Measurements from ENCODE around the gene TMEM45A. TPM values are rescaled to one million over a fixed set of nuclear protein-coding genes. Genes with fewer than 3 reads are reported as not detected.

The TMEM45A gene
- total RNA-seq, 4 donors from 2014 or later = 6.8 to 36.7 (median 26.1) TPM

DNA sequence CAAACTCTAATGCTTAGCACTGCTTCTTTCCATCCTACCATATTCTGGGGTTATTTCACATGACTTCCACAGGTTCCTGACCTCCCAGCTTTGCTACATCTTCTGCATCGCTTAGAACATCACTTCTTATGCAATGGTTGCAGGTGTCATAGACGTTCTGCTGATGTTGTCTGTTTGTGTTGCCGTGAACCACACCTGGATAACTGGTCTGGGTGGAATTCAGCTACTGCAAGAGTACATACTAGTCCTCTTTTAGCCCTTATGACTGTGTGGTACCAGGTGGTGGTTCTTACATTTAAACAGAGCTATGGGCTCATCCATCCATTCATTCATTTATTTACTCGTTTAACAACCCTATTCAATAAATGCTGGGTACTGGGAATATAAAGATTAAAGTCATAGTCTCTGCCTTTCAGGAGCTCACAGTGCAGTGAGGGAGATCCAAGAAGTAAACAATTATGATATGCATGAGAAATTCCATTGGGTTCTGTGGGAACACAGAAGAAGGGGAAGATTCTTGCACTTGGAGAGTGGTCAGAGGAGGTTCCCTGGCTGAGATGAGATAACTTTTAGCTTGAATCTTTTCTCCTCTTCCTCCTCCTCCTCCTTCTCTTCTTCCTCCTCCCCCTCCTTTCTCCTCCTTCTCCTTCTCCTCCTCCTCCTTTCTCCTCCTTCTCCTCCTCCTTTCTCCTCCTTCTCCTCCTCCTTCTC lies 30.8 kb downstream of the TMEM45A start:
- TF ChIP-seq, protein P1, sequence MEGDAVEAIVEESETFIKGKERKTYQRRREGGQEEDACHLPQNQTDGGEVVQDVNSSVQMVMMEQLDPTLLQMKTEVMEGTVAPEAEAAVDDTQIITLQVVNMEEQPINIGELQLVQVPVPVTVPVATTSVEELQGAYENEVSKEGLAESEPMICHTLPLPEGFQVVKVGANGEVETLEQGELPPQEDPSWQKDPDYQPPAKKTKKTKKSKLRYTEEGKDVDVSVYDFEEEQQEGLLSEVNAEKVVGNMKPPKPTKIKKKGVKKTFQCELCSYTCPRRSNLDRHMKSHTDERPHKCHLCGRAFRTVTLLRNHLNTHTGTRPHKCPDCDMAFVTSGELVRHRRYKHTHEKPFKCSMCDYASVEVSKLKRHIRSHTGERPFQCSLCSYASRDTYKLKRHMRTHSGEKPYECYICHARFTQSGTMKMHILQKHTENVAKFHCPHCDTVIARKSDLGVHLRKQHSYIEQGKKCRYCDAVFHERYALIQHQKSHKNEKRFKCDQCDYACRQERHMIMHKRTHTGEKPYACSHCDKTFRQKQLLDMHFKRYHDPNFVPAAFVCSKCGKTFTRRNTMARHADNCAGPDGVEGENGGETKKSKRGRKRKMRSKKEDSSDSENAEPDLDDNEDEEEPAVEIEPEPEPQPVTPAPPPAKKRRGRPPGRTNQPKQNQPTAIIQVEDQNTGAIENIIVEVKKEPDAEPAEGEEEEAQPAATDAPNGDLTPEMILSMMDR (IDR thresholded peaks at IDR 0.05) = no peak
- DNase-seq (ENCODE audit: low spot score) (no peak), ATAC-seq (ENCODE audit: low FRiP score) (no peak)

DNA sequence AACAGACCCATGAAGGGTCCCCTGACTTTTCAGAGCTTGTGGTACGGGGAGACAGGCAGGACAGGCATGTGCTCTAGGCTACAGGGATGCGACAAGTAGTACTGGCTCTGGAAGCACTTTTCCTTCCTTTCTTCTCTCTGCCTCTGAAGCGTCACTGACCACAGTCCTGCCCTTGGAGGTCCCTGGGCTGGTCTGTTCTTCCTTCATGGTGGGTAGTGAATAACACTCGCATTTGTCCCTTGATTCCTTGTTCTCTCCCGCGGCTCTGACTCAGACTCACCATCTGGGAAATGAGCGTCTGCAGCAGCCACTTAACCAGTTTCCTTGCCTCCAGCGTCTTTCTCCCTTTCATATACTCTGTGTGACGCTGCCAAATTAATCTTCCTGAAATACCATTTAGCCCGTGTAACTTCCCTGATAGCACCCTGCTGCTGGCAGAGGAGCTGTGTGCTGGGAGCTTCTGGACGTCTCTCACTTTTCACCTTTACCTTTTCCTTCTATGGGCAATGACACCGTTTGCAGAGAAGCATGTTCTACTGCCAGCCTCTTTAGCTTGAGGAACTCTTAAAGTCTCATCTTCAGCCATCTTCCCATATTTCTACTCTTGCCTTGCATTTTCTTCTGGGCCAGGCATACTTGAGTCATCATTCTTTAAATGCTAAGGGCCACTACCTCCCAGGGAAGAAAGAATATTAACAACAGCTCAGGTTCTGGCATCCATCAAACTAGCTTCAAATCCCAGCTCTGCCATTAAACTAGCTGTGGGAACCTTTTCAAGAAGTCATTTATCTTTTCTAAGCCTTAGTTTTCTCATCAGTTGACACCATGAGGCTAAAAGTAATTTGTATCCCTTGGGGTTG lies 33.6 kb downstream of the TMEM45A start:
- ATAC-seq (ENCODE audit: low FRiP score) (peak; percentile 64), DNase-seq (ENCODE audit: low spot score) (no peak)
- TF ChIP-seq, protein P1 (IDR thresholded peaks at IDR 0.05) = no peak

DNA sequence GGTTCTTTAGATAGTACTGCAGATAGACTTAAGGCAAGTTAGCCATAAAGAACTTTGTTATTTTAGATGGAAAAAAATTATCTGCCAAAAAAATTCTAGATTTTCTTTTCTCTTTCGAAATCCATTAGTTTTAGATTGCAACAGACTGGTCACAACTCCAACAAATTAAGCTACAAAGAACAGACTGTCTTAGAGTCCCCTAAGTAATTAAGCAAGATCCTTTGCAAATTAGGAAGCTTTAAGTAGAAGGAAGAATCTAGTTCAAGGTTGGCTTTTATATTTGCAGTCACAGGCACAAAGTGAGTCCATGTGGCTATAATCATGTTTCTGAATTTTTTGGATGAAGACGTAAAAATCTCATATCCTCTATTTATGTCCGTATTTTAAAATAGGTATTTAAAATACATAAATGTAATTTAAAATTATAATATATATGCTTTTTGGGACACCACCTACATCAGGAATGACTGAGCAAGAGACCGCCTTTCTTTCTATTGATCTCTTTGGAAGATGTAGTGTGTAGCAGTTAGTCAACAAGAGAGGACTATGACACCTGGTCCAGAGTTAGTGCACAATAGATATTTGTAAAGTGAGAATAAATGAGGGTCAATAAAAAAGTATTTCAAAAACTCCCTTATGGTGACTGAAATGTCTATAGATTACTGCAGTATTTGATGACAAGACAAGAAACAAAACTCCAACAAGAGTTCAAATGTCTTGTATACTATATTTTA lies 34.4 kb downstream of the TMEM45A start:
- TF ChIP-seq, protein P1 (IDR thresholded peaks at IDR 0.05) = no peak
- no peak for ATAC-seq (ENCODE audit: low FRiP score)
- DNase-seq (ENCODE audit: low spot score) = no peak

DNA sequence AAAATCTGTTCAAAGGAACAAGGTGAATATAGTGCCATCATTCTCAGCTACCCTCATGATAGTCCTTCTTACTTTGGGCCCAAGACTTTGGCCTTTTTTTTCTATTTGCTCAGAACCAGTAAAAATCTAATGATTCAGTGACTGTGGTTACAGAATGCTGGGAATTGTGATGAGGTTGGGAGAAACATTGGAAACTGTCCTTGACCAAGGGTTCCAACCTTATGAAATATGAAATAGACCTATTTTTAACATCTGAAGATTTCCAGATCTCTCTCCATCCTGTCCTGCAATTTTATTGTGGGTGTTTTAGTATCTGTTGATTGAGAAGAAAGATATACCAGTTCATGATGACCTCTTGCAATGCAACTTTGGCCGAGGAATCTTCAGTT lies 34.9 kb downstream of the TMEM45A start:
- TF ChIP-seq, protein P1 (IDR thresholded peaks at IDR 0.05) = no peak
- no peak for DNase-seq (ENCODE audit: low spot score)
- ATAC-seq (ENCODE audit: low FRiP score) = no peak

DNA sequence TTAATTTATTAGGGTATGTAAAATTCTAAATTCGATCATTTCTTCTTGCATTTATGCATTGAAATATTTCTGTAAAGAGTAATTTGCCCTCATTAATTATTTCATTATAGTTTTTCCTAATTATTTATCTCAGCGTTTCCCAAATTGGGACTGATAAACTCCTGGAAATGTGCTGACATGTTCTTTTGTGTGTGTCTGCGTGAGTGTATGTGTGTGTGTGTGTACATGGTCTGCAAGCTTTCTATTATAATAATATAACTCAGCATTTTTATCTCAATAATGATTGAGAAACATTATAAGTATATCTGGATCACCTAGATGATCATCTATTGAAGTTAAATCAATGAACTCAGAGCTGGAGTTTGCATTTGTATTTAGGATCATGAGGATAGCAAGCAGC lies 38.7 kb downstream of the TMEM45A start:
- ATAC-seq (ENCODE audit: low FRiP score) (no peak), DNase-seq (ENCODE audit: low spot score) (no peak)
- TF ChIP-seq, protein P1 (IDR thresholded peaks at IDR 0.05) = no peak

DNA sequence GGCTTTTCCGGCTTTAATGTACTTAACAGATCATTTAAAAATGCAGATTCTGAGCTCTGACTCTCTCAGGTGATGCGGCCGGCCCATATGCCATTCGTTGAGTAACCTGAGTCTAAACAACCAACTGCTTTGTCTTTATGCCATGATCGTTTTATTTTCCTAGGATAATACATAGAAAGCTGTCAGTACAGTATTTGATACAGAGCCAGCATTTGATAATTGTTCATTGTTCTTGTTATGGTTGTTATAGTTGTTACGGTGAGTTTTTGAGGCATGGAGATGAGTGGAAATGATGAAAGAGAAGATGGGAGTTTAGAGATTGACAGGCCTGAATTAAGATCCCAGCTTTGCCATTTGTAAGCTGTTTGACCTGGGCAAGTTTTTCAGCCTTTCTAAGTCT lies 40.0 kb downstream of the TMEM45A start:
- no peak for ATAC-seq (ENCODE audit: low FRiP score)
- TF ChIP-seq, protein P1 (IDR thresholded peaks at IDR 0.05) = no peak
- DNase-seq (ENCODE audit: low spot score) = no peak

Data from omental fat pad (tissue), 4 donors.